ENCODE measurements around the gene ATAD5. TPM values are rescaled to one million over a fixed set of nuclear protein-coding genes. Genes with fewer than 3 reads are reported as not detected.

The ATAD5 gene
- total RNA-seq, 1 donor from 2014 or later, result 36.2 TPM

- peak overlapping the region; percentile 80 for H3K27ac ChIP-seq
- H3K36me3 Mint-ChIP-seq, result peaks cover 37% of the 10 kb centered on the region
- TF ChIP-seq CTCF (IDR thresholded peaks at IDR 0.05), result no peak
- TF ChIP-seq EZH2 (IDR thresholded peaks at IDR 0.05), result no peak
- TF ChIP-seq EZH2phosphoT487 (IDR thresholded peaks at IDR 0.05), result no peak
Measured at GRCh38 chr17:30790279-30790678, 41.5 kb upstream of the ATAD5 start.

GRCh38 chr17:30793282-30793977, 38.3 kb upstream of the ATAD5 start:
- Mint-ChIP-seq H3K27me3 (ENCODE audit: insufficient read depth, low read depth) (peaks cover 4% of the 10 kb centered on the region), H3K9me3 (no peaks in the 10 kb centered on the region), H3K27ac (no peak overlapping the region), H3K4me3 (no peak overlapping the region), H3K36me3 (peaks cover 34% of the 10 kb centered on the region), H3K4me1 (no peaks in the 10 kb centered on the region)
- Histone ChIP-seq H3K9me3 (ENCODE audit: low read depth) (no peaks in the 10 kb centered on the region), H3K27me3 (no peaks in the 10 kb centered on the region), H3K4me1 (no peaks in the 10 kb centered on the region), H2AFZ (replicated peaks) (no peak overlapping the region), H3K4me2 (no peak overlapping the region), H3K36me3 (peaks cover 20% of the 10 kb centered on the region), H3K4me3 (no peak overlapping the region), H3K9ac (no peak overlapping the region), H4K20me1 (ENCODE audit: low read depth) (no peaks in the 10 kb centered on the region), H3K27ac (peak overlapping the region; percentile 51), H3F3A (ENCODE audit: low read depth) (peaks cover 80% of the 10 kb centered on the region), H3K79me2 (ENCODE audit: low read depth) (no peaks in the 10 kb centered on the region)
- no peak for DNase-seq (ENCODE audit: low spot score)
- TF ChIP-seq EZH2phosphoT487 (IDR thresholded peaks at IDR 0.05) (no peak), CTCF (IDR thresholded peaks at IDR 0.05) (no peak), EZH2 (IDR thresholded peaks at IDR 0.05) (no peak)

More at GRCh38 chr17:30790279-30790678, 41.5 kb upstream of the ATAD5 start:
- Histone ChIP-seq H2AFZ (replicated peaks) (no peak overlapping the region), H3F3A (ENCODE audit: low read depth) (peaks cover 93% of the 10 kb centered on the region), H3K79me2 (ENCODE audit: low read depth) (no peaks in the 10 kb centered on the region), H3K9me3 (ENCODE audit: low read depth) (no peaks in the 10 kb centered on the region), H3K4me3 (no peak overlapping the region), H3K4me2 (no peak overlapping the region), H3K36me3 (peaks cover 18% of the 10 kb centered on the region), H3K9ac (no peak overlapping the region), H3K27me3 (no peaks in the 10 kb centered on the region), H3K4me1 (no peaks in the 10 kb centered on the region), H4K20me1 (ENCODE audit: low read depth) (no peaks in the 10 kb centered on the region)
- Mint-ChIP-seq H3K4me3 (no peak overlapping the region), H3K4me1 (no peaks in the 10 kb centered on the region), H3K27ac (no peak overlapping the region), H3K9me3 (no peaks in the 10 kb centered on the region), H3K27me3 (ENCODE audit: insufficient read depth, low read depth) (peaks cover 2% of the 10 kb centered on the region)
- no peak for DNase-seq (ENCODE audit: low spot score)

- H3K4me2 ChIP-seq, result no peak overlapping the region
- no peak overlapping the region for H3K4me3 ChIP-seq
- Mint-ChIP-seq H3K4me3 (no peak overlapping the region), H3K4me1 (no peaks in the 10 kb centered on the region), H3K27me3 (ENCODE audit: insufficient read depth, low read depth) (peaks cover 4% of the 10 kb centered on the region), H3K9me3 (no peaks in the 10 kb centered on the region), H3K27ac (no peak overlapping the region), H3K36me3 (peaks cover 28% of the 10 kb centered on the region)
- no peaks in the 10 kb centered on the region for H3K9me3 ChIP-seq (ENCODE audit: low read depth)
- no peaks in the 10 kb centered on the region for H3K4me1 ChIP-seq
- H3K27ac ChIP-seq, result peak overlapping the region; percentile 51
- DNase-seq (ENCODE audit: low spot score), result no peak
- peaks cover 20% of the 10 kb centered on the region for H3K36me3 ChIP-seq
- H3K79me2 ChIP-seq (ENCODE audit: low read depth), result no peaks in the 10 kb centered on the region
- TF ChIP-seq EZH2phosphoT487 (IDR thresholded peaks at IDR 0.05) (no peak), EZH2 (IDR thresholded peaks at IDR 0.05) (no peak), CTCF (IDR thresholded peaks at IDR 0.05) (no peak)
- no peak overlapping the region for H2AFZ ChIP-seq (replicated peaks)
- no peak overlapping the region for H3K9ac ChIP-seq
- H4K20me1 ChIP-seq (ENCODE audit: low read depth), result no peaks in the 10 kb centered on the region
- H3F3A ChIP-seq (ENCODE audit: low read depth), result peaks cover 74% of the 10 kb centered on the region
- H3K27me3 ChIP-seq, result no peaks in the 10 kb centered on the region
Measured at GRCh38 chr17:30794372-30794771, 37.4 kb upstream of the ATAD5 start.
